Endometrial microvascular endothelial cells (primary cell): ENCODE measurements around the gene CRY2. TPM values are rescaled to one million over a fixed set of nuclear protein-coding genes. Genes with fewer than 3 reads are reported as not detected.
"Not testable (repeated sequence)": the region's sequence is repeated elsewhere in the genome, so short reads cannot be mapped to it uniquely, and the experiment has no call there.

Experiments
- in situ Hi-C: cut with HindIII; loops from 2 replicates; pipeline ENCODE4 v1.10.0; 2017; ENCODE audit warnings: low sequenced_read_pairs, low pct_unique_long_range_greater_than_20kb; ENCODE audit errors: inconsistent ontology term
- total RNA-seq: library from RNA; depleted of rRNA; stranded (reverse); fragments of >200 nt; gene quantifications from one replicate; pipeline ENCODE4 v1.2.3, GENCODE V29; 2015; ENCODE audit errors: inconsistent ontology term

The CRY2 gene
- total RNA-seq, 1 donor from 2014 or later = 11.1 TPM

DNA sequence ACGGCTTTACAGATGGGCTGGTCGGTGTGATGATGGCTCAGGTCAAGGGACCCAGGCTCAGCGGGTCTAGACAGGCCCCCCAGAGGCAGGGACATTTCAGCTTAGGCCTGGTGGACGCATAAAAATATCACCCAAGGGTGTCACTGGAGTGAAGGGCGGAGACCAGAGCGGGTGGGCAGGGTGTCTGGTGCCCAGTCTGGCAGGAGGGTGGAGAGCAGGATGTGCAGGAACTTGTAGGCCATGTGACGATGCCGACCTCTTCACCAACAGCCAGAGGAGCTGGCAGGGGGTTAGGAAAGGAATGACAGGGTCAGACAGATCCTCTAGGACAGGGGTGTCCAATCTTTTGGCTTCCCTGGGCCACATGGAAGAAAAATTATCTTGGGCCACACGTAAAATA is 42.7 kb downstream of the CRY2 start:
- in situ Hi-C loops = no loop called here

DNA sequence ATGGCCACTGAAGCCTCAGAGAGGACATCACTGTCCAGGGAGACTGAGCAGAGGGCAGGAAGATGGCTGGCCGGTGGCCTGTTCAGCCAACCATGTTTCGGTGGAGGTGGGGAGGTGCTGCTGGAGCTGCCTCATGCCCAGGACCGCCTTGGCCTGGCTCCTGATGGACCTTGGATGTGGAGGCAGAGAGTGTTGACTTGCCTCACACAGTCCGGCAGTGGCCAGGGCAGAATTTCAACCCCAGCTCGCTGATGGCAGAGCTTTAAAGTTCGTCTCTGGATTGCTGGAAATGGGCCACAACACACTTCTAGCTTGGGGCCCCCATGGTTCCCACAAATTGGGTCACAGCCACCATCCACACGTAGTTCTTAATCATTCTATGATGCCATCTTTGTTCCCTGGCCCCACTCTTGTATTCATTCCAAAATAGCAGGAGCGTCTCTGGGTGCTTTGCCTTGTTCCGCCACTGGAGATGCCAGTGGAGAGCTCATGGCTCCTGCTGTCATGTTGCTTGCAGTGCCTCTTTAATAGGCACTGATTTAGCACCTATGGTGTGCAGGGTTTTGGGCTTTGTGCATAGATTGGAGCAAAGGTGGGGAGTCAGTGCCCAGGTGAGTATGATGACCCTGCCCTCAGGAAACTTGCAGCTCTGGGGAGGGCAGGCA is 43.7 kb downstream of the CRY2 start:
- in situ Hi-C loops = no loop called here

DNA sequence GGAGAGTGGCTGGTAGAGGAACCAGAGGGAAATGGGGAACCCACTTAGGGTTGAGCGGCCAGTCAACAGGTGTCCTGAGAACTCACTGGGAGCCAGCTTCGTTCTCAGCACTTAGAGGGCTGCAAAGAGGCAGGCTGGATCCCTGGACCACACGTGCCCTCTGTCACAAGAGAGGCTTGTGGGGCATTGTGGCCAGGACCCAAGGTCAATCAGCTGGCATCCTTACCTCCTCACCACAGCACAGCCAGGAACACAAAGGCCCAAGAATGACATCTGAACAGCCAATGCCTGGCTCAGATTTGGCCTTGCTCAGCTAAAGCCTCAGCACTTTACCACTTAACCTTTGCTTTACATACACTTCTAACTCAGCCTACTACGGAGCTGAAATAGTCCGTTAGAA is 45.6 kb downstream of the CRY2 start:
- in situ Hi-C loops = no loop called here

DNA sequence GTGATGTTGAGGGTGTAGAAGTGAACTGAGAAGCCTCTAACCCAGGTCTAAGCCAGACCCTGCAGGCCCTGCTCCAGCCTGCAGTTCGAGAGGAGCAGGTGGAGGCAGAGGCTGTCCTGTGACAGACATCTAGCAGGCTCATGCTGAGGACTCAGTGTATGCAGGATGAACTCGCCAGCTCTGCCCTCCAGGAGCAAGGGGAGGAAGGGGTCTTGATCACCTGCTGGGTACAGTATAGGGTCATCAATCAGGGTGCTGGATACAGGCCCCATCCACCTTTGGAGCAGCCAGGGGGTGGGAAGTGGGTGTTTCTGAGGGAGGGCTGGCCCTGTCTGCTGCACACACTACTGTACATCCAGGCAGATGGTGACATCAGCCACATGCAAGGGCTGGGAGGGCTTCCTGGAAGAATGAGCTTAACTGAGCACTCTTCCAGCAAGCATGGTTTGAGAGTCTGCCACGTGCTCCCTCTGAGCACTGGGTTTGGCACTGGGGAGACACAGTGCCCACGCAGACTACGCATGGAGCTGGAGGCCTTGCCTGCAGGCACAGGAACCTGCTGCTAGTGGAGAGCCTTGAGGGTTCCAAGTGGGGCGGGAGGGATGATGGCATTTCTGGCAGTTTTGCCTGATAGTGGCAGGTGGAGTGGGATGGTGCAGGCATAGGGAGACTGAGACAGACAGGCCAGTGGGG is 47.4 kb downstream of the CRY2 start:
- in situ Hi-C loops = no loop called here

DNA sequence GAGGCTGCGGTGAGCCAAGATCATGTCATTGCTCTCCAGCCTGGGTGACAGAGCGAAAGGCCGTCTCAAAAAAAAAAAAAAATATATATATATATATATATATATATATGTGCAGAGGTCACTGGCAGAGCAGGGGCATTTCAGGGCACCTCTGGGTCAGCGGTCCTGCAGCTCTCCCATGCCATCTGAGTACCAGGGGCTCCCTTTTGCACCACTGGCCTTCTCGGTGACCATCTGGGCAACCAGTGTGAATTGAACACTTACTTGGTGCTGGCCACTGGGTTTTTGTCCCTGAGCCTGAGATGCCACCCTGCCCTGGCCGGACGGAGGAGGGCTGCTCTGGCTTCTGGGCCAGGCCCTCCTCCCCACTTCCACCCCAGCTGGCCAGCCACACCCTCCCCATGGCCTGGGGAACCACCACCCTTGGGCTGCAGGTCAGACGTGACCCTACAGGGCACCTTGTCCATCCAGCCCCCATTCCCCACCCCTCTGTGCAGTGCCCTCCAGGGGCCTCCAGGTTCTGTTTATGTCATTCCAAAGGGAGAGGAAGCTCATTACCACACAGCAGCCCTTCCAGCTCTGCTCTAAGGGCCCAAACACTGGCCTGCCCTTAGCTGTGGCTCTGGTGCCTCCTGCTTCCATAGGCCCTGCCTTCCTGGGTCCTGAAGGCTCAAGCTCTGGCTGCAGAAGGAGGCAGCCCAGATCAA is 48.4 kb downstream of the CRY2 start:
- in situ Hi-C loops = no loop called here

DNA sequence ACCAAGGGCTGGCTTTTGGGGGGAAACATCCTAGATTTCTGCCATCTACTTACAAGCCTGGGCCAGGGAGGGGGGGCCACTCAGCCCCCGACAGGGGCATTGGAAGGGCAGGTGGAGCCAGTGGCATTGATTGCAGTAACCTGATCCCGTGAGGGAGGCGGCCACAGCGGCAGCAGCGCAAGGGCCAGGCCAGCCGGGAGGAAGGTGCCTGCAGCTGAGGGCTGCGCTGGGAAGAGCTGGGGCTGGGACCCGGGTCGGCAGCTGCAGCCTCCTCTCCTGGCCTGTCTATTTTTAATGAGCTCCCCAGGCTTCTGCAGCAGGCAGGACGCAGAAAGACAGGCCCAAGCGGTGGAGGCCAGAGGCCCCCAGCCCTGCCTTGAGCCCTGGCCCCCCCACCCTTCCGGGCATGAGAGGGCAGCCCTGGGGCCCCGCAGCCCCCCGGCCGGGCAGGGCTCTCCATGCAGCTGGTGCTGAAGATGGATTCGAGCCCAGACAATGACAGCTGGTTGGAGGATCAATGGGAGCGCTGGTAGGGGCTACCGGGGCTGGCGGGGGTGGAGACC is 49.2 kb downstream of the CRY2 start:
- in situ Hi-C loops = no loop called here

DNA sequence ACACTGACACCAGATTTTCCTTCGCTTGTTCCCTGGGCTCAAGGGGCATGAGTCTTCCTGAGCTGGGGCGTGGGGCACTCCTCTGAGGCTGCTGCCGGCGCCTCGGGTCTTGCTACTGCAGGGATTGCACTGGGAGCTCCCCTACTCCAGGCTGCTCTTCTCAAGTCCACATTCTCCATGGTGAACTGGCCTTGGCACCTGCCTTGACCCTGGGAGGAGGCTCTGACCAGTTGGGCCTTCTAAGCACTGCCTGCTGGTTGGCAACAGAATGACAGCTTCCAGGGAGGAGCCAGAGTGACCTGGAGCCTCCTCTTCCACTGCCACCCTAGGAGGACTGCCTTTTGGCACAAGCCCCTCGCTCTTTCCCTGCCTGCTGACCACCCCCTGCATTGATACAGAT is 50.3 kb downstream of the CRY2 start:
- in situ Hi-C loops = no loop called here

DNA sequence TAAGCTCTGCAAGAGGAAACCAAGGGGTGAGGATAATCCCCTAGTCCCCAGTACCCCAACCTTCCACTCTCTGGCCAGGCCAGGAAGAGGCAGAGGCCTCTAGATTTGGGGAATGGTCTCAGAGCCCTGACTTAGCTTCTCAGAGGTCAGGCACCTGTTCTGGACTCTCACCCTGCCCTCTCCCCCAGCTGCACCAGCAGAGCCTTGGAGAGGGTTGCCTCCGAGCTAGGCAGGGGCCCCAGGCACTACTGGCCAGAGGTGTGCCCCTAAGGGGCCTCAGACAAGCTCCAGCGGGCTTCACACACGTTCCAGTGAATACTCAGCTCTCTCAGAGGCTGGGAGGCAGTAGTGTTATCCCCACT is 51.8 kb downstream of the CRY2 start:
- in situ Hi-C loops = no loop called here

DNA sequence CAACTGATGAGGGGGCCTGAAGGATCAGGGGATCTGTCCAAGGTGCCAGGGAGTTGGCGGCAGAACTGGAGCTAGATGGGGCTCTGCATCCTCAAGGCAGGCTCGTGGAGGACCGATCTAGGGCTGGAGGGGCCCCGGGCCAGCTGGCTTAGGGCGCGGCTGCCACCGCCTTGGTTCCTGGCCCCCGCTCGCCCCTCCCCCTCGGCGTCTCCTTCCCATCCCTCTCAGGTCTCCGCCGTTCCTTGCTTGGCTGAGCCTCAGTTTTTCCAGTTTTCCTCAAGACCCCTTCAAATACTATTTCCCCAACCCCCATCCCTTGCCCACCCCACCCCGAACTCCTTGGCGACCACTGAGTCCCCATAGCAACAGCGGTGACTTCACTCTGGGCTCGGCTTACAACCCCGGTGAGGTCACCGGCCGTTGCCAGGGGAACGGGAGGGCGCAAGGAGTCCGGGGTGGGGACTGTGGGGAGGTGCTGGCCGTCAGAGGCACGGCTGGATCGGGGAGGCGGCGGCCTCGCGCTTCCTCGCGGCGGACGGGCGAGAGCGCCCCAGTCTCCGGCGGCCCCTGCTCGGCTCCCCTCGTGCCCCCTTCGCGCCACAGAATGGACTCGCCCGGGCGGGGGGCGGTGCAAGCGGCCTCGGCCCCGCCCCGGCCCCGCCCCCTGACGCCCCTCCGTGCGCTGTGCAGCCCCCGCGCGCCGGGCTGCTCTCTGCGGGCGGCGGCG is 52.3 kb downstream of the CRY2 start:
- in situ Hi-C loops = no loop called here

DNA sequence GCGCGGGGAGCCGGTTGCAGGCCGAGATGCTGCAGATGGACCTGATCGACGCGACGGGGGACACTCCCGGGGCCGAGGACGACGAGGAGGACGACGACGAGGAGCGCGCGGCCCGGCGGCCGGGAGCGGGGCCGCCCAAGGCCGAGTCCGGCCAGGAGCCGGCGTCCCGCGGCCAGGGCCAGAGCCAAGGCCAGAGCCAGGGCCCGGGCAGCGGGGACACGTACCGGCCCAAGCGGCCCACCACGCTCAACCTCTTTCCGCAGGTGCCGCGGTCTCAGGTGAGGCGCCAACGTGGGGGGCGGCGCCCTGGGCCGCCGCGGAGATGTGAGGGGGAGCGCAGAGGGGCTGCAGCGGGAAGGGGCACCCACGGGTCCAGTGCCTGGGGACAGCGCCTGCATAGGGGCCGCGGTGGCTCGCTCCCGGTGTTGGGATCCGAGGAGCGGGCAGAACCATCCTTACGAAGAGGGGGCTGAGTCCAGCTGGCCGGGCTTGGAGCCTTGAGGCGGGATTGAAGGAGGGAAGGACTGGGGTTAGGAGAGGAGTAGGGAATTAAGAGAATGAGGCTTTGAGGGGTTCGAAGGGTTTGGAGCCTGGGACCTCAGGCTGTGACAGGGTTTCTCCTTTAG is 53.0 kb downstream of the CRY2 start:
- in situ Hi-C loops = not testable (repeated sequence)

DNA sequence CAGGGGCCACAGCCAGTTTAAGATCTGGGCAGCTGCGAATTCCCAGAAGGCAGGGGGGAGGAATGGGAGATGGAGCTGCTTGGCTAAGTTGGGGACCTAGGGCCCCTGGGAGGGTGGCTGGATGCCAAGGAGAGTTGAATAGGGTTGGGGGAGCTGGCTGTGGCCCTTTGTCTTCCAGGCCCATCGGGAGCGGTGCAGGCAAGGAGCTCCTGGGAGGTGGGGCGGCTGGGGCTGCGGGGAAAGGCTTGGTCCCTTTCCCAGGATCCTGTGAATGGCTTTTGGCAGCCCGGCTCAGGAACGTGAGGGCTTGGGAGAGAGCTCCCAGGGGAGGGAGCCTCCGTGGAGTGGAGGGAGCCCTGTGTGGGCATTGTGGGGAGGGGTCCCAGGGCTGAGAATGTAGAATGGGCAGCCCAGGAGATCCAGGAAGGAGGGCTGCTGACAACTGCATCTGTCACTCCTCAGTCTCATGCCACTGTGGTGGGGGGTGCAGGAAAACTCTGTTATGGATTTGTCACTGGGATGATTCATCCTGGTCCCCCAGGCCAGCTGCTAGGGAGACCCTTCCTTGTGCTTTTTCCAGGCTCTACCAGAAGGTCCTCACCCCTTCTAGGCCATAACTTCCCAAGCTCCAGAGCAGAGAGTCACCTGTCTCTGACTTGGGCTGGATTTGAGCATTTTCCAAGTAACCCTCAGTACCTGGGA is 53.8 kb downstream of the CRY2 start:
- in situ Hi-C loops = no loop called here

DNA sequence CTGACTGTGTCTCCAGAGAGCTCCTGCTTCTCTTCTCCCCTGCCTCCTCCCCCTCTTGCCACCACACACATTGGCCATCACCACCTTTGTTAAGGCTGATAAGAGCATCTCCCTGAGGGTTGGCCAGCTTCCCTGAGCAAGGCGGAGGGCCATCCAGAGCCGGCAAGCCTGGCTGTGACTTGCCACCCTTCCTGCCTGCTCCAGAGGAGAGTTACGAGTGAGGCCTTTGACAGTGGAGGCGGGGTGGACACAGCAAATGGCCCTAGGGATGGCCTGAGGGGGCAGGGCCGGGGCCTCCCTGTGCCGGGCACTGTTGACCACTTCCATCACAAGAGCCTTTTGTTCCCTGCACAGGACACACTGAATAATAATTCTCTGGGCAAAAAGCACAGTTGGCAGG is 54.4 kb downstream of the CRY2 start:
- in situ Hi-C loops = no loop called here

DNA sequence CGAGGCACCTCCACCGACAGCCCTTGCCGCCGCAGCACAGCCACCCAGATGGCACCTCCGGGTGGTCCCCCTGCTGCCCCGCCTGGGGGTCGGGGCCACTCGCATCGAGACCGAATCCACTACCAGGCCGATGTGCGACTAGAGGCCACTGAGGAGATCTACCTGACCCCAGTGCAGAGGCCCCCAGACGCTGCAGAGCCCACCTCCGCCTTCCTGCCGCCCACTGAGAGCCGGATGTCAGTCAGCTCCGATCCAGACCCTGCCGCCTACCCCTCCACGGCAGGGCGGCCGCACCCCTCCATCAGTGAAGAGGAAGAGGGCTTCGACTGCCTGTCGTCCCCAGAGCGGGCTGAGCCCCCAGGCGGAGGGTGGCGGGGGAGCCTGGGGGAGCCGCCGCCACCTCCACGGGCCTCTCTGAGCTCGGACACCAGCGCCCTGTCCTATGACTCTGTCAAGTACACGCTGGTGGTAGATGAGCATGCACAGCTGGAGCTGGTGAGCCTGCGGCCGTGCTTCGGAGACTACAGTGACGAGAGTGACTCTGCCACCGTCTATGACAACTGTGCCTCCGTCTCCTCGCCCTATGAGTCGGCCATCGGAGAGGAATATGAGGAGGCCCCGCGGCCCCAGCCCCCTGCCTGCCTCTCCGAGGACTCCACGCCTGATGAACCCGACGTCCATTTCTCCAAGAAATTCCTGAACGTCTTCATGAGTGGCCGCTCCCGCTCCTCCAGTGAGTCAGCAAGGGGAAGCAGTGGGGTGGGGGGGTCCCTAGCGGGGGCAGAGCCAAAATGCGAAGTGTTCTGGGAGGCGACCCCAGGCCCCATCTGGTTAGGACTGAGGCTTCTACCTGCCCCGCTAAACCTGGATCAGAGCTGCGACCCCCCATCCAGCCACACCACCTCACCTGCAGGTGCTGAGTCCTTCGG is 55.4 kb downstream of the CRY2 start:
- in situ Hi-C loops = no loop called here

DNA sequence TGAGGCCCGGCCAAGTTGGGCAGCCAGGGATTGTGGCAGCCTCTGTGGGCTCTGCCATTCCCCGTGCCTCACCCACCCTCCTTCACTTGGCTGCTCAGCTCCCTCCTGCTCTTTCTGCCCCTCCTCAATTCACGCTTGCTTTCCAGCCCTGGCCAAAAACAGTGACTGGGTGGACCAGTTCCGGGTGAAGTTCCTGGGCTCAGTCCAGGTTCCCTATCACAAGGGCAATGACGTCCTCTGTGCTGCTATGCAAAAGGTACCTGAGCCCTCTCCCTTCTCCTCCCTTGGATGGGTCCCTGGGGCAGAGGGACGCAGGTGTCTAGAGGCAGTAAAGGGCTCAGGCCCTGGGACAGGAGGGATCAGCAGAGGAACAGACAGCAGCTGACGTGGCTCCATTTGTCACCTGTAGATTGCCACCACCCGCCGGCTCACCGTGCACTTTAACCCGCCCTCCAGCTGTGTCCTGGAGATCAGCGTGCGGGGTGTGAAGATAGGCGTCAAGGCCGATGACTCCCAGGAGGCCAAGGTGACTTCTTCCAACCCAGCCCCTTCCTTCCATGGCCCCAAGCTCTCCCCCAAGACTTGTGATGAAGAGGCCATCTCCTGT is 57.1 kb downstream of the CRY2 start:
- in situ Hi-C loops = no loop called here

DNA sequence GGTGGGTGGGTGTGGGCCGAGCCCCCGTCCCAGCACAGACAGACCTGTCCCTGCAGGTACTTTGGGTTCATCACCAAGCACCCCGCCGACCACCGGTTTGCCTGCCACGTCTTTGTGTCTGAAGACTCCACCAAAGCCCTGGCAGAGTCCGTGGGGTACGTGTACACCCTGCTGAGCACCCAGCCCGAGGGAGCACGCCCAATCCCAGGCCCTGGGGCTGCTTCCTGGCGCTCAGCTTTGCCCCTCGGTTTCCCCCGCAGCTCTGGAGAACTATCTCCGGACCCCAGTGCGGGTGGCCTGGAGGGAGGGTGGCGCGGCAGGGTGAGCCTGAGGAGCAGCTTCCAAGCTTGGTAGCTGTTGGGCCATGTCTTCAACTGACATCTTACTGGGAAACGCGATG is 57.8 kb downstream of the CRY2 start:
- in situ Hi-C loops = no loop called here

DNA sequence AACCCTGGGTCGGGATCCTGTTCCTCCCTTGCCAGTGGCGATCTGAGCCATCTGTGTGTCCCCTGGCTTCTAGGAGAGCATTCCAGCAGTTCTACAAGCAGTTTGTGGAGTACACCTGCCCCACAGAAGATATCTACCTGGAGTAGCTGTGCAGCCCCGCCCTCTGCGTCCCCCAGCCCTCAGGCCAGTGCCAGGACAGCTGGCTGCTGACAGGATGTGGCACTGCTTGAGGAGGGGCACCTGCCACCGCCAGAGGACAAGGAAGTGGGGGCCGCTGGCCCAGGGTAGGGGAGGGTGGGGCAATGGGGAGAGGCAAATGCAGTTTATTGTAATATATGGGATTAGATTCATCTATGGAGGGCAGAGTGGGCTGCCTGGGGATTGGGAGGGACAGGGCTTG is 58.3 kb downstream of the CRY2 start:
- in situ Hi-C loops = not testable (repeated sequence)

DNA sequence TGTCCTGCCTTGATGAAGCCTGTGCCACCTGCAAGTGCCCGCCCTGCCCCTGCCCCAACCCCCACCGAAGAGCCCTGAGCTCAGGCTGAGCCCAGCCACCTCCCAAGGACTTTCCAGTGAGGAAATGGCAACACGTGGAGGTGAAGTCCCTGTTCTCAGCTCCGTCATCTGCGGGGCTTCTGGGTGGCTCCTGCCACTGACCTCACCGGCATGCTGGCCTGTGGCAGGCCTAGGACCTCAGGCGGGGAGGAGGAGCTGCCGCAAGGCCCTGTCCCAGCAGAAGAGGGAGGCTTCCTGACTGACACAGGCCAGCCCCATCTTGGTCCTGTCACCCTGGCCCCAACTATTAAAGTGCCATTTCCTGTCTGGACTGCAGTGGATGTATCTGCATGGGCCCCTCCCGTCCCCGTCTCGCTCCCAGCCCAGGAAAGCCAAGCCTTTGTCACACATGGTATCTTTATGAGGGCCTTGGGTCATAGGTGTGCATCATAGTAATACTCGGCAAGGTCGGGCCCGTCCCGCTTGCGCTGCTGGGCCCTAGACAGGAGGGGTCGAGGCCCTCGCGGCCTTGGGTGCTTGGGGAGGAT is 58.9 kb downstream of the CRY2 start:
- in situ Hi-C loops = no loop called here
